Vagina (tissue), 2 donors: ENCODE results near the gene ERN1.

ENCODE experiments used
- POLR2A ChIP-seq, 2 donors: fragments of 450-650 bp; IDR thresholded peaks; one replicate each; pipeline ENCODE4 v1.6.1; 2017; ENCODE audit warnings: antibody characterized with exemption in 2 of 2, mild to moderate bottlenecking in 2 of 2, moderate library complexity in 2 of 2
- POLR2AphosphoS5 ChIP-seq, 2 donors: sonication (generic); formaldehyde crosslinking; IDR thresholded peaks; one replicate each; pipeline ENCODE4 v1.9.0; 2017; ENCODE audit warnings: antibody characterized with exemption in 2 of 2, mild to moderate bottlenecking in 2 of 2, low read depth in 1 of 2; ENCODE audit not compliant: insufficient read depth in 1 of 2
- TF ChIP-seq, protein P1 (sequence below), 3 experiments: fragments of 450-650 bp in 2 of 3; fragments of 200-600 bp in 1 of 3; sonication (generic) in 1 of 3; IDR thresholded peaks; one replicate each; pipeline ENCODE4 v1.5.1; 2017 to 2019; ENCODE audit warnings: antibody characterized with exemption in 3 of 3, mild to moderate bottlenecking in 2 of 3, moderate library complexity in 2 of 3

DNA sequence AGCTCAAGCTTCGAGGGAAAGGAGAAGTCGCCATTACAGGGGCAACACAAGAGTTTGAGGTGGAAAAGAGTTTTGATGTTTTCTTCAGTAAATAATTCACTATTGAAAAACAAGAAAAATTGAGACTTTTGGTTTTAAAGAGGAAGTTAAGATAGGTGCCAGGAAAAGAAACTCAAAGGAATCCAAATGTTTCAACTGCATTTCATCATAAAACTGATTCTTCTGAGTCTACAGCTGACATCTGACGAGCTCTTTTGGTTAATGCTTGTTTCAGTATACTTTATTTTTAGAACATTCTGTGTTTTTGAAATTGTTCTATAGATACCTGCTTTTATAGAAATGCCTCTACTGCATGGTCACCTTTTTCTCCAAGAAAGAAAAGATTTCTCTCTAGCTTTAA lies 54.0 kb downstream of the ERN1 start:
- TF ChIP-seq, protein P1, sequence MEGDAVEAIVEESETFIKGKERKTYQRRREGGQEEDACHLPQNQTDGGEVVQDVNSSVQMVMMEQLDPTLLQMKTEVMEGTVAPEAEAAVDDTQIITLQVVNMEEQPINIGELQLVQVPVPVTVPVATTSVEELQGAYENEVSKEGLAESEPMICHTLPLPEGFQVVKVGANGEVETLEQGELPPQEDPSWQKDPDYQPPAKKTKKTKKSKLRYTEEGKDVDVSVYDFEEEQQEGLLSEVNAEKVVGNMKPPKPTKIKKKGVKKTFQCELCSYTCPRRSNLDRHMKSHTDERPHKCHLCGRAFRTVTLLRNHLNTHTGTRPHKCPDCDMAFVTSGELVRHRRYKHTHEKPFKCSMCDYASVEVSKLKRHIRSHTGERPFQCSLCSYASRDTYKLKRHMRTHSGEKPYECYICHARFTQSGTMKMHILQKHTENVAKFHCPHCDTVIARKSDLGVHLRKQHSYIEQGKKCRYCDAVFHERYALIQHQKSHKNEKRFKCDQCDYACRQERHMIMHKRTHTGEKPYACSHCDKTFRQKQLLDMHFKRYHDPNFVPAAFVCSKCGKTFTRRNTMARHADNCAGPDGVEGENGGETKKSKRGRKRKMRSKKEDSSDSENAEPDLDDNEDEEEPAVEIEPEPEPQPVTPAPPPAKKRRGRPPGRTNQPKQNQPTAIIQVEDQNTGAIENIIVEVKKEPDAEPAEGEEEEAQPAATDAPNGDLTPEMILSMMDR (IDR thresholded peaks at IDR 0.05) = no peak
- TF ChIP-seq POLR2AphosphoS5 (IDR thresholded peaks at IDR 0.05; ENCODE audit: insufficient read depth in 1 of 2, low read depth in 1 of 2) (no peak), POLR2A (IDR thresholded peaks at IDR 0.05) (no peak)
